DMS114 treated with DMSO at 0.1 percent for 48 hours (cell line): ENCODE measurements around the gene SPEF1.

Experiments used
- DNase-seq: peaks from one replicate; lab custom pipeline; 2025; ENCODE audit not compliant: unreplicated experiment; lab: John Stamatoyannopoulos, UW

SPEF1 gene

DNA sequence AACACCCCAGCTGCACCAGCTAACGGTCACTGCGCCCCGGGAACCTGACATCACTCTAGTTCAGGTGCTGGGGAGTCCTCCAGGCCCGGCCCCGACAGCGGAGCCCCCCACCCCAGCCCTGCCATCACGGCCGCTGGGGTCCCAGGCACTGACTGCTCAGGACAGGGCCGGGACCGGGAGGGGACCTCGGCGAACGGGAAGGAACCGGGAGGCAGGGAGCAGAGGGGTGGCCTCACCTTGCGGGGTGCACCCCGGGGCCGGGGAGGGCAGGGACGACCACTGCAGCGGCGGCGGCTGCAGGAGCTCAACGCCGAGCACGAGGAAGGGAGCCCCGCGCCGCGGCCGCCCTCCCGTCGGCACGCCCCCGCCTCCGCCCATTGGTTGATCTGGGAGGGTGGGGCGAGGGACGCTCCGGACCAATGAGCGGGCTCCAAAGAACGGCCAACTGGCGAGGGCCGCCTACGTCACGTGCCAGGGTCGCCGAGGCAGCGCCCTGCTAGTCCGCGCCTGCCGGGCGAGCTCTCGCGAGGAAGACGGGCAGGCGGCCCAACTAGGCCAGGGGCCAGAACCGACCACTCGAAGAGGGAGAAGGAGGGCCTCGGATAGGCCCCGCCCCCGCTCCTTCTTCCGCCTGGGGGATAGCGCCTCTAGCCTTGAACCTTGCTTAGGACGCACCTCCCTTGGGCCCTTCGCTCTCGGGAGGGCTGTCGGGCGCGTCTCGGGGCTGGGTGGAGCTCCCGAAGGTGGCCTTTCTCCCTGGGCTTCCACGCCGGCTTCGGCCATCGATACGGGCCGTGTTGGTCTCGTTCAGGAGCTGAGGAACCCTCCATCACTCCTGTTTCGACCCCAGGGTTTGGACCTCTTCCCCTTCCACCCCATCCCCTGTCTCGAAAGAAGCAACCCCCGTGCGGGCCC is 13.6 kb downstream of the SPEF1 start, which contains the start of gene ADISSP:
TSS of gene ADISSP (minus strand) at position 327 of the 915 bp plus-strand sequence. CDS start 7,653 bp downstream, outside the sequence.
- DNase-seq = peak; percentile 94

DNA sequence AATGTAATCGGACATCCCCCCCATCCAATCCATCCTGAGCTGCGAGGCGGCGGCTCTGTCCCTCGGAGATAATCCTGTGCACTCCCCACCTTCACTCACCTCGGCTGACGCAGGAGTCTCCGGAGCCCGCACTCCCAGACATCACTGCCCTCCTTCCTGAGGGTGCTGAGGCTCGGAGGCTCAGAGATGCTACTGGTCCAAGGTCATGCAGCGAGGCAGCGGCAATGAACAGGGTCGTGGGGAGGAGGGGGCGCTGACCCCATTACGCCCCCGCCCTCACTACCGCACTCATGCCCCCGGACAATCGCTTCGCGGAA is 14.2 kb downstream of the SPEF1 start:
- no peak for DNase-seq

DNA sequence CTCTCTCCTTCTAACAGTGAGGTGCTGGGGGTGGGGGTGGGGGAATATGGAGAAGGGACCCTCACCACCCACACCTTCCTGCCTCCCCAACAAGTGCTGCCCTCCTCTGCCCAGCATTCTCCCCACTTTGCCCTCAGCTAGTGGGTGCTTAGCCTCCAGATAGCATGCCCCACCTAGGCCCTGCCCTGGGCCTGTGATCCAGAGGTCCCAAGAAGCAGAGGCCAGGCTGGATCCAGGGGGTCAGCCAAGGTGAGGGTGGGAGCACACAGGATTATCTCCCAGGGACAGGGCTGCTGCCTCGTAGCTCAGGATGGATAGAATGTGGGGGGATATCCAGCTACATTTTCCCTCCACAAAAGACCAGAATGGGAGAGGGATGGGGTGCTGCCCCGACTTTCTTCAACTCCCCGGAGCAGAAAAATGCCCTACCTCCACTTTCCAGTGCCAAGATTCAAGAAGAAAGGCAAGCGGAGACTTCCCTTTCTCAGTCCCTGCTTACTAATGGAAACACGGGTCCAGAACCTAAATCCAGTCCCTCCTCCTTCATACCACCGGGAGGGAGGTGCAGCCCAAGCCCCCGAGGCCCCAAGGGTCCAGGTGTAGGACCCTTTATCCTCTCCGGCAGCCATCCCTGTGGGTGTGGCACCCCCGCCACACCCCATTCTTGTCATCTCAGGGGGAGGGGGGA is 14.7 kb downstream of the SPEF1 start:
- no peak for DNase-seq

DNA sequence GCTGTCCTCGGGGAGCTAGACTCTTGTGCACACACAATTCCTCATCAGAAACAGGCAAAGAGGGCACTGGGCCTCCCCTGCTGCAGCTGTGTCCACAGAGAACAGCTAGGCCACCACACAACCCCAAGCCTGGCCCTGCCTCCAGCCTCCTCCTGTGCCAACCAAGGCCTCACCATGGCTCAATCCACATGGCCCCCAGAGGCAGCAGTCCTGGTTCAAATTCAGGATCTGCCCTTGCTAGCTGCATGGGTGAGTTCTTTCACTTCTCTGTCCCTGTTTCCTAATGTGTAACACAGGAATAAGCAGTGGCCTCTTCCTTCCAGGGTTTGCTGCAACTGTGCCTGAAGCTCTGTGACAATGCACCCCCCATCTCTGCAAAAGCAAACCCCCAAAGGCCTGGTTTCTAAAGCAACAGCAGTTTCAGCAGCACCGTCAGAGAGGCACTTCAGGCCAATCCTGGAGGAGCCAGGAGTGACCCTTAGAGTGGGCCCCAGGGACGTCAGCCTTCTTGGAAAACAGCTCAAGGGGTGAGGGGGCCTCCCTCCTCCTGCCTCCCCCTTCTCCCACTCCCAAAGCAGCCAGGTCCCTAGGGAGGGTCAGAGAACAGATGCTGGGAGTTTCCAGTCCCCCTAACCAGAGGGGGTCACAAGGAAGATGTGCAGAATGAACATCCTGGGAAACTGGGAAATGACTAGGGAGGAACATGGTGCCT is 15.9 kb downstream of the SPEF1 start:
- no peak for DNase-seq

DNA sequence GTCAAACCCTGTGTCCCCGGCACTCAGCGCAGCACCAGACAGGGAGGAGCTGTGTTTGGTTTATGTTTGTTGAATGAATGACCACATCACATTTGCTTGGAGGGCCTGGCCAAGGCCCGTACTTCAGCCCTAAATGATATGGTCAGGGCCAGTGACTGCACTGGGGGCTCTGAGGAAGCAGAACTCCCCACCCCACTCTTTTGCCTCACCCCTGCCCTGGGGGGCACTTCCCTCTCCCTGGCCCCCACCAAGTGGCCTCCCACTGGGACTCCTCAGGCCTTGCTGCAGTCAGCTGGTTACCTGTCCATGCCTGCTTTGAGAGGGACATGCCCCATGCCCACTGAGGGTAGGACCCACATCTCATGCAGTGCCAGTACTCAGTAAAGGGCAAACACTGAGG is 16.6 kb downstream of the SPEF1 start:
- DNase-seq = no peak

DNA sequence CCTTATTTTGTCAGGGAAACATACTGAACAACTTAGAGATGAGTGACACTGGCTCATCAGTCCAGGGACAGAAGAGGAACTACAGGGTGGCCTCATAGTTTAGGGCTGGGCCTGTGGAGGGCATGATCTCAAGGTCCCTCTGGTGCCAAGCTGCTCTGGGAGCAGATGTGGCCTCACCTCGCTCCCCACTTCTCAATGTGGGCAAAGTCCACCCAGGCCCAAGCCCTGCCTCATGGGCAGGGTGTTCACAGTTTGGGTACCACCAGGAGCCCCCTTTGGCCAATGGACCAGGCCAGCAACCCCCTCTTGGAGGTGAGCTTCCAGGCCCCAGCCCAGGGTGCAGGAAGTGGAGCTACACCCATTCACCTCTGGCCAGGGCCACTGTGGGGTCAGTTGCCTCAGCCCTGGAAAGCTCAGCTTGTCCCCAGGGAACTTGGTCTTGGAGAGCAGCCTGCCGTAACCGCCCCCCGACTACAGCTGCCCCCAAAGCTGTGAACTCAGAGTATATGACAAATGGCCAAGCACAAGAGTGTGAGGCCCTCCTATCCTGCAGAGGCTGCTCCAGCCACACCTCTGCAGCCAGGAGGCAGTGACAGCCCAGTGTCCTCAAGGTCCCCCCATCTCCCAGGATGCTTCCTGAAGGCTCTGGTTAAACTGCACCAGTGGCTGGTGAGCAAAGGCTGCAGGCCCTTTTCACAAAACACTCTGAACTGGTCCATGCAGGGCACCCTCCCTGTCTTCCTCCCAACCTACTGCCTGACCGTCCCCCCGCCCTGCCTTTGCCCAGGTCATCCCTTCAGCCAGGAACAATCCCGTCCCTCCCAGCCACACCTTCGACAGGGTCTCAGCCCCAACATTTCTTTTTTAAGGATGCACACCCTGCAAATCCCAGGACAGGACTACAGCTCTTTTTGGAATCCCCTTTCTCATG is 17.3 kb downstream of the SPEF1 start:
- DNase-seq = no peak

DNA sequence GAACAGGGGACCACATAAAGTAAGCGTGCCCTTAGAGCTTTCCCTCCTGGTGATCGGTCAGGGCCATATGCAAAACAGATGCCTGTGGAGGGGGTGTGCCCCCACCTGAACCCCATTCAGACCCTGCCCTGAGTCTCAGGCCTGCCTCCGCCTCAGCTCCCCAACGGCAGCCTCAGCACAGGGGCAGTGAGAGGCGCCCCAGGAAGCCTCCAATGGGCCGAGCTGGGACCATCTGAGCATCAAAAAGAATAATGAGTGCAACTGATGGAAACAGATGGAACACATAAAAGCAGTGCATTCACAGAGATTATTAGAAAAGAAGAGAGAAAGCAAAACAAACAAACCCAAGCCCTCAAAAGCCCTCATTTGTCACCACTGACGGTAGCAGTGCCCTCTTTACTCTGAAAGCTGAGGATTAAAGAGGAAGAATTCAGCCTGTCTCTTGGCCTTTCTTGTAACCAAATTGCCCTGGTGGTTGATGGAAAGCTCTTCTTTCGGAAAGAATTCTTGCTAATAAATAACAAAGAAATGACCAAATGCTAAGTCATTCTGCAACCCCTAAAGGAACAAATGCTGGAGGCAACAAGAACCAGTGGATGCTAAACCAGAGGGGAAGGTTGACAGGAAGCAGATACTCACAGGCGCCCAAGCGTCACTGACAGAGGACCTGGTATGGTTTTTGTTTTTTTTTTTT is 20.4 kb downstream of the SPEF1 start:
- no peak for DNase-seq

DNA sequence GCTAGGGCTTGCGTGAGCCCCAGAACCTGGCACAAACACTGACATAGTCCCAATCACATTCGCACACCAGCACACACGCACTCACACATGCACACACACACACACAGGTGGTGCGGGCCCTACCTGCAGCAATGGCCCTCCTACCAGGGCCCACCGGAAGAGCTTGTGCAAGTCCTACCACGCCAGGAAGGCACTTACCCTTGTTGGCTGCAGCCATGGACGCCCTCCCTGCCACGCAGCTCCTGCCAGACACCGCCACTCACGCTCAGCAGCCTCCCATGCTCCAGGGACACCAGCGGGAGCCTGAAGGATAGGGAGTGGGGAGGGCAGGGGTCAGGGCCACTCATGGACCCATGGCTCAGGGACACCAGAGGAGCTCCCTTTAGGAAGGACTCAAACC is 21.4 kb downstream of the SPEF1 start:
- no peak for DNase-seq

DNA sequence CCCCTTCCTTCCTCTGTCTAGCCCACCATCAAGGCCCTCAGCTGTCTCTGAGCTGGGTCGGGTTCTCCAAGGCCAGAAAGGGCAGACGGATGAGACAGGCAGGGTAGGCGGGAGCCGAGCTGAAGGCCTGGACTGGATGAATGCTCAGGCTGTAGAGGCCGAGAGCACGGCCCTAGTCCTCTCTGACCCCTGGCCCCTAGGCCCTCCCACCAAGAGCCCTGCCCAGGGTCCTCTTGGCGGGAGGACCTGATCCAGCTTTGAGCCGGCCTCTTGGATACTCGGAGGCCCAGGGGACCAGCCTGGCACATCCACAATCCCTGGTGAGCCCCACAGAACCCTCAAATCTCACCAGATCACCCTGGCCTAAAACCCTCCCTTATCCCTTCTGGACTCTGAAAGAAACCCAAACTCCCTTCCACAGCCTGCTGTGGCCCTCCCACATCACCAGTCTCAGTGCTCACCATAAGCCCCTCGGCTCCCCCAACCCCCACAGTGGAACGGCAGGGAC is 21.9 kb downstream of the SPEF1 start:
- no peak for DNase-seq

DNA sequence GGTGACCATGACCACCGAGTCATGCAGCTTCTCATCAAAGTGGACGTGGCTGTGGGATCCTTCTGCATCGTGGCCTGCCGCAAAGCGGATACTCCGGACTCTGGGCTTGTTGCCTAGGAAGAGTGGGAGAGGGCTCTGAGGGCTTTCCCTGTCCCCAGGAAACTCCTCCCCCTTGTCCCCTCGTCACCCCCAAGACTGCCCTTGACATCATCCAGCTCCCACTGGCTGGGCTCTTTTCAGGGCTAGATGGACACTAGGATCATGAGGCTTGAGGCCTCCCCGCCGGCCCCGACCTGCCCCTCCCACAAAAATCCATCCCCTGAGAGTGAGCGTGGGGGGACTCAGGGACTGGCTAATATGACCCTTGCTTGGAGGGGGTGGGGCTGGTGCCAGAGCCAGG is 22.7 kb downstream of the SPEF1 start:
- no peak for DNase-seq

DNA sequence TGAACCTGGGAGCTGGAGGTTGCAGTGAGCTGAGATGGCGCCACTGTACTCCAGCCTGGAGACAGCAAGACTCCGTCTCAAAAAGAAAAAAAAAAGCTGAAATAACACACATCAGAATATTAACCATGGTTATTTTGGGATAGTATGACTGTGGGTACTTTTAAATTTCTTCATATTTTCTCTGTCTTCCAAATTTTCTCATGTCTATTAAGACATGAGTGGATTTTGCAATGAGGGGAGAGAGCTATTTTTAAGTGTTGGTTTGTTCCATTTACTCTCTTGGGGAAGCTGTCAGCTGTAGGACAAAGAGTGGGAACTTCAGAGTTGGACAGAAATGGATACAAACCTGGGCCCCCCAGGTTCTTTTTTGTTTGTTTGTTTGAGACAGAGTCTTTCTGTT is 24.0 kb downstream of the SPEF1 start:
- no peak for DNase-seq

DNA sequence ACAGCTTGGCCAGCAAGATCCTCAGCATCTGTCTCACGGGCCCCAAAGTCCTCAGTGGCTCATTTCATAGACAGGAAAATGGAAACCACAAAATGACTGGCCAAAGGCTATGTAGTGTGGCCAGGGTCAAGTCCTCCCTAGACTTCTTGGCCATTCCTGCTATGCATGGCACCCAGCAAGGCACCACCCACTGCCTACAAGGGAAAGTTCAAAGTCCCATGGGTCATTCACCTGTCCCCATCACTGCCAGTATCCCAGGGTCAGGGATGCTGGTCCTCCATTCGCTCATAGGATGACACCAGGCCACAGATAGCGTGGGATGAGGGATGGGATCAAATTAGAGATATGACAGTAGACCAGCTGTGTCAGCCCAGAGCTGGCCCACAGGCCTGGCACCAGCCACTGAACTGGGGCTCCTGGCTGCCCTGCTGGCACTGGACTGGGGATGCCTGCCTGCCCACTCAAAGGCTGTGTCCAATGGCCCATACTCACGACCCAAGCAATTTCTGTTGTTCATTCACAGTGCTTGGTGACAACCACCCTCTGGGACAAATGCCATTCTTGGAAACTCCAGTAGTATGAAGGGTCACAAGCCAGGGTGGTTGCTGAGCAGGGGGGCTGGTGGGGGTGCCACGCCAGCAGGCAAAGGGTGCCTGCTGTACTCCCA is 25.3 kb downstream of the SPEF1 start:
- no peak for DNase-seq

DNA sequence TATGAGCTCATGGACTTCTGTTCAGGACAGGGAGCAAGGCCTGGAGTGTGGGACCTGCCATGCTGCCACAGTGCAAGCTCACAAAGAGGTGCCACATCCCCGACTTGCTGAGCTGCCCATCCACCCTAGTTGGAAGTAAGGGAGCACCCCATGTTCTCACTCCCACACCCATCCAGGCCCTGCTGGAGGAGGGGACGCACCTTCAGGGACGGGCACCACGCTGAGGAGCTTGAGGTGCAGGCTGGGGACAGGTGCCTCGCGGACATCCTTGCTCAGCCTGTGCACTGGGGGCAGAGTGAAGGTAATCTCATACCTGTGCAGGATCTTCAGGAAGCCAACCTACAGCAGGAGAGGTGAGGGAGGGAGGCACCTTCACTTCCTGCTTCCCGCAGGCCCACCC is 26.0 kb downstream of the SPEF1 start:
- no peak for DNase-seq

DNA sequence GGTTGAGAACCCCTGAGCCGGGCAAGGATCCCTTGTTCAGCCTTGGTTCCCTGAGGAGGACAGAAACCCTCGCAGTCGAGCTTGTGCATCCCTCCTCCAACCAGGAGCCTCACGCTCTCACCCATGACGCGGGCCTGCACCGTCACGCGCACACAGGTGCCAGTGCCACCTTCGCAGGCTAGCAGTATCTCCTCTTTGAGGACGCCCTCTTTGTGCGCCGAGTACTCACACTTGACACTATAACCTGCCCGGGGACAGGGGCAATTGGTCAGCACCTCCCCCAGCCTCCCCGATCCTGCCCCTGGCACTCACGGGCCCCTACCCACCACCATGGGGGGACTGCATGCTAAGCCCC is 27.0 kb downstream of the SPEF1 start:
- DNase-seq = no peak

DNA sequence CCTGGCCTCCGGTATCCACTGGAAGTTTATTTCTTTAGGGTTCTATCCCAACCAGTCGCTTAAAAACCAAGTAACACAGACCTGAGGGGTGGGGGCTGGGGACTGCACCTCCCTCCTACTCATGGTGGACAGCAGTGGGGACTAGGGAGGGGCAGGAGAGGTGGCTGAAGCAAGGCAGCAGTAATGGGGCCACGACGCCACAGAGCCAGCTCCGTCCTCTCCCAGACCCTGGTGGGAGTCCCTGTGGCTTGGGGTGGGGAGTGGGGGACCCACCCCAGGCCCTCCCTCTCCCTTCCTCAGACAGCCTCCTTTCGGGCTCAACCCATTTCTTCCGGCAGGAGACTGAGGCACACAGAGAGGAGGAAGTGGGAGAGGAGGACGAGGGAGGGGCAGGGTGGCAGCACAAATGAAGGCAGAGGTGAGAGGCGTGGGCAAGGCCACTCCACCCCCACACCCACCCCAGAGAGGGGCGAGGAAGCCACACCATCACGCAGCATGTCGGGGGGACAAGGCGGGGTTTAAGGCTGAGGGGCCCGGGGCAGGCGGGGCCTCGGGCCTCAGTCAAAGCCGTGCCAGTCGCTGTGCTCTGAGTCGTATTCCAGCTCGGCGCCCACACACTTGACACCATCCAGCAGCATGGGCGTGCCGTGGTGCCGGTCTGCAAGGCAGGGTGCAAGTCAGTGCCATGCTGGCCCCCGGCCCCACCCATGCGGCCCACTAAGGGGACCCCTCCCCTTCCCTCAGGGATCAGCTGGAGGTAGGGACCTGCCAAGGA is 27.6 kb downstream of the SPEF1 start:
- DNase-seq = no peak

DNA sequence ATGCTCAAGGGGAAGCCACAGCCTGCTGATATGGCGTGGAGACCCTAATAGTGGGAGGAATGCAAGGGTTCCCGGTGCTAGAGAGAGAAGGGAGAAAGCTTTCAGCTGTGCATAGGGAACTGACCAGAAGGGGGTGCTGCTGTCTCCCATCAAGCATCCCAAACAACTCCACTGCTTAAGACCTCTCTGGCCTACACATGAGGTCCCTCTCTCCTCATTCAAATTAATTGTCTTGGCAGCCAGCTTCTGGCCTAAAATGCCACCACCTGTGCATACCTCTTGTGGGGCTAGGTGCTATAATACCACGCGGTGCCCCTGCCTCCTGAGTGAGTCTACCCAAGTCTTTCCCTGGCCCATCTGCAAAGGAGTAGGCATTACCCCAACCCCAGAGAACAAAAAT is 28.1 kb downstream of the SPEF1 start:
- DNase-seq = peak; percentile 17

DNA sequence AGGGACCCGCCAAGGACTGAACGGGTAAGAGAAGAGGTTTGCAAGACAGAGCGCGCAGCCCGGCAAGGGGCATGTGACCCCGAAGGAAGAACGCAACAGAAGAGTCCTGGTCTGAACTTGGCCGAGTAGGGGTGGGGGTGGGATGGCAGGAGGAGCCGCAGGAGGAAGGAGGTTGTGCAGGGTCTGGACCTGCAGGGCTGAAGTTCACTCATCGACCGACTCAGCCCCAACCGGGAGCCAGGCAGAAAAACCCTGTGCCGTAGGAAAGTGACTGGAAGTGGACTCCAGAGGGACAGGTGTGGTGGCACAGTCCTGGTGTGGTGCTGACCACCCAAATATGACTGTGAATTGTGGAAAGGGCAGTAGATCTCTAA is 28.9 kb downstream of the SPEF1 start:
- no peak for DNase-seq

DNA sequence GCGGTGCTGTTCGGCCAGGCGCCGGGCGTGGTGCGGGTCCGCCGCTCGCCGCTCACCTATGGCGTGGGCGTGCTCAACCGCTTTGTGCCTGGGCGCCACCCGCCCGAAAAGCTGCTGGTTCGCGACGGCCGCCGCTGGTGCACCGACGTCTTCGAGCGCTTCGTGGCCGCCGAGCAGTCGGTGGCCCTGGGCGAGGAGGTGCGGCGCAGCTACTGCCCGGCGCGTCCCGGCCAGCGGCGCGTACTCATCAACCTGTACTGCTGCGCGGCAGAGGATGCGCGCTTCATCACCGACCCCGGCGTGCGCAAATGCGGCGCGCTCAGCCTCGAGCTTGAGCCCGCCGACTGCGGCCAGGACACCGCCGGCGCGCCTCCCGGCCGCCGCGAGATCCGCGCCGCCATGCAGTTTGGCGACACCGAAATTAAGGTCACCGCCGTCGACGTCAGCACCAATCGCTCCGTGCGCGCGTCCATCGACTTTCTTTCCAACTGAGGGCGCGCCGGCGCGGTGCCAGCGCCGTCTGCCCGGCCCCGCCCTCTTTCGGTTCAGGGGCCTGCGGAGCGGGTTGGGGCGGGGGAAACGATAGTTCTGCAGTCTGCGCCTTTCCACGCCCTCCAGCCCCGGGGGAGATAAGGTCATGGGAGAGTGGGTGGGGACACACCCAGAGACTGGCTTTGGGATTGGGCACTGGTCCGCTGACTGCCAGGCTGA is 29.4 kb downstream of the SPEF1 start:
- no peak for DNase-seq
